HG02938 (cell line): ENCODE data around the gene DHPS.
"Not testable (repeated sequence)": the region's sequence is repeated elsewhere in the genome, so short reads cannot be mapped to it uniquely, and the experiment has no call there.

ENCODE experiments used
- ATAC-seq: cut with Tn5 transposase; IDR thresholded peaks from one replicate; pipeline ENCODE4 v1.9.1; 2021; ENCODE audit warnings: mild to moderate bottlenecking, moderate library complexity; ENCODE audit not compliant: unreplicated experiment

Gene DHPS

DNA sequence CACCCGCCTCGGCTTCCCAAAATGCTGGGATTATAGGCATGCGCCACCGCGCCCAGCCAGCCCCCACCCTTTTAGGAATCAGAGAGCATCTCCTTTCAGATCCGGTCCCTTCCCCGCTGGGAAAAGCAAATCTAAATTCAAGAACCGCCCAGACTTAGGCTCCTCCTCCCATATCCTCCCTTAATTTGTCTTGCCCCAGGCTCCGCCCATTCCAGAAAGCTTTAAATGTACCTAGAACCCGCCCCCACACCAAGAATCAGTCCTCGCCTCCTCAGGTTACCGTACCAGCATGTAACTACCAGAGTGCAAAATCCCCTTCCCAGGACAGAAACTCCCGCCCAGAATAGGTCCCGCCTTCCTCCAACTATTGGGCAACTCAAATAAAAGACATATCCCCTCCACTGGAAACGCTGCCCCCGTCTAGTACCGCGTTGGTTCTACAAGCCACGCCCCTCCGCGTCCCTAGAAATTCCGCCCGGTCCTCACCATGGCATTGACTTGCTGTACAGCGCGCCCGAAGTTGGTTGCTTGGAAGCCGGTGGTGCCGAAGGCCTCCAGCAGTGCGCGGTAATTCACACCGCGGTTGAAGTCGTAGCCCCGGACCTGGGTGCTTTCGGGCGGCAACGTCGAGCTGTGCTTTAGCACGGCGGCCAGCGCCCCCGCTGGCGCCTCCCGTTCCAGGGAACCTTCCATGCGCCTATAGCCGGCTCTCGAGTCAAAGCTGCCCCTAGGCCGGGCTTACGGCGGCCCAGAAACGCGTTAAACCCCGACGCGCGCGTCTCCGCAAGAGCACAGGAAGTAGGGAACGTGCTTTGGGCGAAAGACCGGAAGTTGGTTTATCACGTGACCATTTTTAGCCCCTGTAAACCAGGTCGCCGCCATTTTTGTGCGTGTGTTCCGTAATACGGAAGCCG, at the start of gene DHPS:
Gene DHPS (minus strand): TSS at position 807 of the 914 bp plus-strand sequence. CDS start 114 bp downstream, at position 693.
- ATAC-seq = peak; percentile 72

DNA sequence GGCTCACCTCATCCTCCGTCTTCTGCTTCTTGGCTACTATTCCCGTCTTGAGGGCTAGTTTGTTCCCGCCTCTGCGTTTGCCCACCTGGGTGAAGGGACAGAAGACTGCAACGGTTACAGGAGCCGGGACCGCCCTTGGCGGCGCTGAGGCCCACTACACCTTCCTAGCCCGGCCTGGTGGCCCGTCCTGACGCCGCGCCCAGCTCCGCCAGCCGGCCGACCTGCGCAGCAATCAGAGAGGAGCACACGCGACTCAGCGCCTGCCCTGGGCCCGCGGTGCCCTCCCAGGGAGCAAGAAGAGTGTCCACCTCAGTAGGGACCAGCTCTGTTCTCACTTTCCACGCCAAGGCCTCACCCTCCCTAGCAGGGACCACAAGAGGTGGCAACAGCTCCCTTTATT, 49.7 kb upstream of the DHPS start:
- no peak for ATAC-seq

DNA sequence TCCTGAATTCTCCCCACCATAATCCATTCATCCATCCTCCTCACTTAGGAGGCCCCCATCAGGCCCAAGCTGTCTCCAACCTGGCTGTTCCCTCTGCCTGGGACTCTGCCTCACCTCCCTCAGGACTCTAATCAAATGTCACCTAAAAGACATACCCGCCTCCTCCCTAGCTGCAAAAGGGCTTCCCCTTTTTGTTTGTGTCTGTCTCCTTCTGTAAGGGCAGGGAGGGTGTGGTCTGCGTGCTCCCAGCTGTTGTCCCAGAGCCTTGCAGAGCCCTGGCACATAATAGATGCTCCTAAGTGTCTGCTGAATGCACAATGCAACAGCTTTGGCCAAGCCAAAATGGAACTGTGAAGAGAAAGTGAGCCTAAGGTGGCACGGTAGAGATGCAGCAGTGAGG, 48.4 kb upstream of the DHPS start:
- ATAC-seq = no peak

DNA sequence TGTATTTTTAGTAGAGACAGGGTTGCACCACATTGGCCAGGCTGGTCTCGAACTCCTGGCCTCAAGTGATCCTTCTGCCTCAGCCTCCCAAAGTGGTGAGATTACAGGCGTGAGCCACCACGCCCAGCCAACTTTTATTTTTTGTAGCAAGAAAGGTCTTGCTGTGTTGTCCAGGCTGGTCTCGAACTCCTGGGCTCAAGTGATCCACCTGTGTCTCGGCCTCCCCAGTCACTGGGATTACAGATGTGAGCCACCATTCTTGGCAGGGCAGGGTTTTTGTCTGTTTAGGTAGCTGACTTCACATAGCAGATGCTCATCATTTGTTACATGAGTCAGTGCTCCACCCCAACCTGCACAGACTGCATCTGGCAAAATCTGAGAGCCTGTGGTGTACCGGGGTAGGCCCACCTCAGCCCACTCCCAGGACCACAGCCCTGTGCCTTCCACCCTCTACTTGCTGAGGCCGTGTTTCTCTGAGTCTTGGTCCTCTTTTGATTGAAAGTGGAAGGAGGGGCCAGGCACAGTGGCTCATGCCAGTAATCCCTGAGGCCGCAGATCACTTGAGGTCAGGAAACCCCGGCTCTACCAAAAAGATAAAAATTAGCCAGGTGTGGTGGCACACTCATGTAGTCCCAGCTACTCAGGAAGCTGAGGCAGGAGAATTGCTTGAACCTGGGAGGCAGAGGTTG, 46.2 kb upstream of the DHPS start:
- no peak for ATAC-seq

DNA sequence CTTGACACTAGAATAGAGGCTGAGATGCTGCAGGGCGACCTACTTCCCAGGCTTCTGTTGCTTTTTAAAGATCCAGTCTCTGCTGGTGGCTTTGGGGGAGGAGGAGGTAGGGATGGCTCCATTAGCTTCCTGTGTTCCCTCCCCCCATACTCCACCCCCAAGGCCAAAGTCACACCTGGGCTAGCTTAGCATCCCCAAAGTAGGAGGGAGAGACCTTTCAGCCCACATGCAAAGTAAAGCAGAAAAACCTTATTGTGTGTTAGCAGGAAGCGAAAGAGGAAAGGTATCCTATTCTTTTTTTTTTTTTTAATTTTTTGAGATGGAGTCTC, 45.3 kb upstream of the DHPS start:
- ATAC-seq = no peak

DNA sequence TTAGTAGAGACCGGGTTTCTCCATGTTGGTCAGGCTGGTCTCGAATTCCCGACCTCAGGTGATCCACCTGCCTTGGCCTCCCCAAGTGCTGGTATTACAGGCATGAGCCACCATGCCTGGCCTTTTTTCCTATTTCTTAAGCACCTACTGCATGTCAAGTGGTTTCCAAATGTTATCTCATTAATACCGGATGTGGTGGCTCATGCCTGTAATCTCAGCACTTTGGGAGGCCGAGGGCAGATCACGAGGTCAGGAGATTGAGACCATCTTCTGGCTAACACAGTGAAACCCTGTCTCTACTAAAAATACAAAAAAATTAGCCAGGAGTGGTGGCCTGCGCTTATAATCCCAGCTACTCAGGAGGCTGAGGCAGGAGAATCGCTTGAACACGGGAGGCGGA, 43.9 kb upstream of the DHPS start:
- not testable (repeated sequence) for ATAC-seq

DNA sequence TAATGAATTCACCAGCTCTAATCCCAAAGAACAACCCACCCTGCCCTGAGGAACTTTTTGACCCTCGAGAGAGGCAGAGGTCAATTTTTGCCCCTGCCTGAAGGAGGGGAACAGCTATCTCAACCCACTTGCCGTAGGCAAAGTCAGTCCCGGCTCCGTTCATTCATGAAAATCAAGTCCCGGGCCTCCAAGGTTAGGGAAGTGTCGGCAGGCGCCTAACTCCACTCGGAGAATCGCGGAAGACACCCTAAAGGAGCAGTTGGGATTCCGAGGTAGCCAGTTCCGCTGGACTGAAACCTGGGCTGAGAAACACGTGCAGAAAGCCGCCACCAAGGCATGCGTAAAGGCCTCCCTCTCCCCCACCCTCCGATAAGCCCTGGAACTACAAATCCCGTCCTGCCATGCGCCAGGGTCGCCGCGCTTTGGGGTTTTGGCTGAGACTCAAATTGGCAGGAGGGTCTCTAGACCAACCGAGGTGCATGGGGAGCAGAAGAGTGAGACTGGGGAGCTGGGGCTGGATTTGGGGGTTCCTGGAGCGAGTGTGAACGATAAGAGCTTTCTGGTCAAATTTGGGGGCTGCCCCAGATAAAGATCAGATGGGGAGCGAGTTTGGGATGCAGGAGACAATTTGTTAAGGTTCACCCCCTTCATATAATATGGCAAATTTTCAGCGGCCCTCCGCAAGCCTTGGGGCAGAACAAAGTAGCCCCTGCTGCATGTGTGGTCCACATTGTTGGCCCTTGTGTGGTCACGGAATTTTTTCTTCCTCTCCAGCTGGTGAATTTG, 42.2 kb upstream of the DHPS start, which contains the start of gene TNPO2:
Gene TNPO2 (minus strand): TSS at position 292 of the 786 bp plus-strand sequence. CDS start 2,955 bp downstream, outside the sequence.
- ATAC-seq = no peak

DNA sequence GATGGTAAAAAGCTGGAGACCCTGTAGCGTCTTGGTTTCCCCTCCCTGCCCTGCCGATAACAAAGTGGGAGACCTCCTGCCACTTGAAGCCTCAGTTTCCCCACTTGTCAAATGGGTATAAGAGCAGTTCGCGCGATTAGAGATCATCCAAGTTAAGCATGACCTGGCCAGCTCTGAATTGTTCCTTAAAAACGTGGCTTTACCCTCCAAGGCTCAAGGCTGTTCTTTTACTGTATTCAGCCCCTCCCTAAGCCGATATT, 41.6 kb upstream of the DHPS start:
- ATAC-seq = no peak

DNA sequence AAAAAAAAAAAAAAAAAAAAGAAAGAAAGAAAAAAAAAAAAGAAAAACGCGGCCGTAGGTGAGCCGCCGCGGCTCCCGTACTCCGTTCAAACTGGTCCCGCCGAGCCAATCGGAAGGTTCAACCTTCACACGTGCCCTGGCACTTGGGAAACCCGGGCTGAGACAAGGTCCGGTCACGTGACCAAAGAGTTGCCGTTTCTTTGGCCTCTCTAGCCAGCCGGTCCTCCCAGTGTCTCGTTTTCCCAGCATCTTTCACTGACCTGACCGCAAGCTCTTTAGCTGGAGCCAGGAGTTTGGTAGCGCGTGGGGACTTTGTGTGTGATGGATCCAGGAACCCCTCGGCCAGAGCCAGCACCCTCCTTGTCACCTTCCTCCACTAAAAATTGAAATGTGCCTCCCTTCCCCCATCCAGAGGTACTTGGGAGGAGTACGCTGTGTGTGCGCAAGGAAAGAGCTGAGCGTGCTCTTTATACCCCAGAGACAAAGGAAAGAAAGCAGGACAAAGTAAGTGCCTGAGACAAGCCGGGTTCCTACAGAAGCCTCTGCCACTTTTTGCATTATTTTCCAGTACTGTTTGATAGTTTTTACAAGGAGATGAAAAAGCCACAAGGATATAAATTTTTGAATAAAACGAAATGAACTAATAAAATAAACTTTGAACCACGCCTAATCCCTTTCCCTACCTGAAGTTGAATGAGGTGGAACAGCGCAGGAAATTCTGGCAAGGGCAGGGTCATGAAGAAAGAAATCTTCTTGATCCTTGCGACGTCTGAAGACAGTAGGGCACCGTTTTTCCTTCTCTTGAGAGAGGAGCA, 41.1 kb upstream of the DHPS start:
- peak; percentile 76 for ATAC-seq

DNA sequence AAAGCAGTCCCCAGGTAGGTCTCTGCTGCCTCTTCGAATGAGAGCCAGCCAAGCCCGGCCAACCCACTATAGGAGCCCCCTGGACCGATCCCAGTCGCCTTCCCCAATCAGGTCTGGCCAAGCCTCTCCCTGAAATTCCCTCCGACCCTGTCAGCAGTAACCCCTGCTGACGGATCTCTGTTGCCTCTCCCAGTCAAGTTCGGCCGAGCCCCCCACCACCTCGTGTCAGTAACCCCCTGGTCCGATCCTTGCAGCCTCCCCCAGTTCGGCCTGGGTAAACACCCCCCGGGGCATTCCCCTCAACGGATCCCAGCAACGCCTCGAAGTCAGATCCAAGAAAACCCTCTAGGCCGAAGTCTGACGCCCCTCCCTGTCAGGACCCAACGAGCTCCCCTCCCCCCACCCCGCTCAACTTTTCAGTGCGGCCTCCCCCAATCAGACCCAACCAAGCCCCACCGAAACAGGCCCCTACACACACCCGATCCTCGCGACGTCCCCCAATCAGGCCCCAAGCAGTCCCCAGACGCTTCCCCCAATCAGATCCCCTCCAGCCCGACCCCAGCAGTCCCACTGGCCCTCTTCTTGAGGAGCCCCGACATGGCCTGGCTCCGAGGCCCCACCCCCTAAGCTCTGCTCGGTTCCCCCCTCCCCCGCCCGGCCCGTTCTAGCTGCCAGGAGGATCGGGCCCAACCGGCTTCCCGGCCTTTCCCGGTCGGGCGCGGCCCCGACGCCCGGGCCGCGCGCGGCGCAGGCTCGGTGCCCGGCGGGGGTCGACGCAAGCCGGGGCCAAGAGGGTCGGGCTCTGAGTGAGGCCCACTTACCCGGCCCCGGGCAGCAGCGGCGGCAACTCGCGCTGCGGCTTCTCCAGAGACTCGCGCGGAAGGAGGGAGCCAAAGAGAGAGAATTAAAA, 40.2 kb upstream of the DHPS start:
- no peak for ATAC-seq

DNA sequence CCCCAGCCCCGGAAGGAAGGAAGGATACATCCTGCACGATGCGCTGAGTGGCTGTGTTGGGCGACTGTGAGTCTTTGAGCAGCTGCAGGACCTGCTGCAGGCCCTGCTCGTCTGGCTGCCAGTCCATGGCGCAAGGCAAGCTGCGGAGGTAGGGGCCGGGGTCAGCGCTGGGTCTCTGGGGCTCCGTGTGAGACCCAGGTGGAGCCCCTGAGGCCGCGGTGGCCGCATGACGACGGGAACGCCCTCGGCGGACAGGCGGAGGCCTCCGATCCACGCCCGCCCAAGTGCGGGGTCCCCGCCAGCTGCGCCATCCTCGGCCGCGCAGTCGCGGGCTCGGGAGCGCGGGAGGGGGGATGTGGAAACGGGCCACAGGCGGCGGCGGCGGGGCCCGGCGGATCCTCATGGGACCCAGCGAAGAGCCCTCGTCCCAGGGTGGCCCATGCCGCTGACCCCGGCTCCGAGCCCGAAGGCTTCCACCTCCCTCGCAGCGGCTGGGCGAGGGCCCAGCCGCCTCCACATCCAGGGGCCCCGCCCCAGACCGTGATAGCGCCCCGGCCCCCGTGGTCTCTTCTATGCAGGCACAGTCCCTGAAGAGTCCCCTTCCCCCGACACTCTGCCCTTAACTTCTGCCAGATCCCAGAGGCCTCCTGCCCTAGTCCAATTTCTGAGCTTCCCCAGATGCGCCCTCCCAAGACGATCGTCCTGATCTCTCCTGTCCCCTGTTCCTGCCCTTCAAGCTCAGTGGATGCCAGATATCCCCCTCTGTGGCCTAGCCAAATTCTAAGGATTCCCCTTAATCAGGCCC, 39.4 kb upstream of the DHPS start:
- no peak for ATAC-seq

DNA sequence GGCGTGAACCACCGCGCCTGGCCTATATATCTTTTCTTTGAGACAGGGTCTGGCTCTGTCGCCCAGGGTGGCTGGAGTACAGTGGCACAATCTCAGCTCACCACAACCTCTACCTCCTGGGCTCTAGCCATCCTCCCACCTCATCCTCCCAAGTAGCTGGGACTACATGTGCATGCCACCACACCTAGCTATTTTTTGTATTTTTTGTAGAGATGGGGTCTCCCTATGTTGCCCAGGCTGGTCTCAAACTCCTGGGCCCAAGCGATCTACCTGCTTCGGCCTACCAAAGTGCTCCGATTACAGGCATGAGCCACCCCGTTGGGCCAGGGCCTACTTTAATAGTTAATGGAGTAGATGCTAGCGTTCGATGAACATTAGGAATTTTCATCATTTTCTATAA, 38.6 kb upstream of the DHPS start:
- ATAC-seq = no peak

DNA sequence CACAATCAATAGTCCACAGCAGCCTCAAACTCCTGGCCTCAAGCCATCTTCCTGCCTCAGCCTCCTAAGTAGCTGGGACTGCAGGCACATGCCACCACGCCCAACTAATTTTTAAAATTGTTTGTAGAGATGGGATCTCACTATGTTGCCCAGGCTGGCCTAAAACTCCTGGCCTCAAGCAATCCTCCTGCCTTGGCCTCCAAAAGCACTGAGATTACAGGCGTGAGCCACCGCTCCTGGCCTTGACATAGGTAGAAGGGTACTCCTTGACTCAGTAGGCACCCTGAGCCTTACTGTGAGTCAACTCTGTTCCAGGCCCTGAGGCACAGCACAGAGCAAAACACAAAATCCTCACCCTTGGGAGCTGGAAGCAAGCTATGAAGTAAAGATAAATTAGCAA, 34.2 kb upstream of the DHPS start:
- no peak for ATAC-seq

DNA sequence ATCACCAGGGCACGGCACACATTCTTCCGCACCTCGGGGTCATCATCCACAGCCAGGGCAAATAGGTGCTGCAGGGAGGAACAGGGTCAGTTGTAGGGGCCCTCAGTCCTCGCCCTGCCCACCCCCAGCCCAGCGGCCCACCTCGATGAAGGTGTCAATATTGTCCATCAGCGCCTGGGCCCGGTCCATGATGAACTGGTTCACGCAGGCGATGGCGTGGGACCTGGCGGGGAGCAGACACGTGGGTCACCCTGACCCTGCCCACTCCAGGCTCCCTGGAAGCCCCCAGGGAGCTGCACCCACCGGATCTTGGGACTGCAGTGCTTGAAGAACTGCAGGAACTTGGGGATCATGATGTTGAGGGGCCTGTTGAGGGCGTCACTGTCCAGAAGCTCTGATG, 33.4 kb upstream of the DHPS start:
- ATAC-seq = no peak

DNA sequence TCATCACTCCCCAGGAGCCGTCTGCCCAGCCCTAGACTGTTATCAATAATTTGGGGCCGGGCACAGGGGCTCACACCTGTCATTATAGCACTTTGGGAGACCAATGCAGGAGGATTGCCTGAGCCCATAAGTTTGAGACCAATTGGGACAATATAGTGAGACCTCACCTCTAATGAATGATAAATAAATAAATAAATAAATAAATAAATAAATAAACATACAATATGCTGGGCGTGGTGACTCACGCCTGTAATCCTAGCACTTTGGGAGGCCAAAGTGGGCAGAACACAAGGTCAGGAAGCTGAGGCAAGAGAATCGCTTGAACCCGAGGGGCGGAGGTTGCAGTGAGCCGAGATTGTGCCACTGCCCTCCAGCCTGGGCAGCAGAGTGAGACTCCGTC, 31.6 kb upstream of the DHPS start:
- not testable (repeated sequence) for ATAC-seq

DNA sequence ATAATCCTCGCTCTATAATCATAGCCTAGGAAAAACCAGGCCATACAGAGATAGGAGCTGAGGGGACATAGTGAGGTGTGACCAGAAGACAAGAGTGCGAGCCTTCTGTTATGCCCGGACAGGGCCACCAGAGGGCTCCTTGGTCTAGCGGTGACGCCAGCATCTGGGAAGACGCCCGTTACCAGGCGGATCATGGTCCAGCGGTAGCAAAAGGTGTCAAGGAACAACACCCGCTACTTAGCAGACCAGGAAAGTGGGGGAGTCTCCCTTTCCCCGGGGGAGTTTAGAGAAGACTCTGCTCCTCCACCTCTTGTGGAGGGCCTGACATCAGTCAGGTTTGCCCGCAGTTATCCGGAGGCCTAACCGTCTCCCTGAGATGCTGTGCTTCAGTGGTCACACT, 30.4 kb upstream of the DHPS start:
- not testable (repeated sequence) for ATAC-seq

DNA sequence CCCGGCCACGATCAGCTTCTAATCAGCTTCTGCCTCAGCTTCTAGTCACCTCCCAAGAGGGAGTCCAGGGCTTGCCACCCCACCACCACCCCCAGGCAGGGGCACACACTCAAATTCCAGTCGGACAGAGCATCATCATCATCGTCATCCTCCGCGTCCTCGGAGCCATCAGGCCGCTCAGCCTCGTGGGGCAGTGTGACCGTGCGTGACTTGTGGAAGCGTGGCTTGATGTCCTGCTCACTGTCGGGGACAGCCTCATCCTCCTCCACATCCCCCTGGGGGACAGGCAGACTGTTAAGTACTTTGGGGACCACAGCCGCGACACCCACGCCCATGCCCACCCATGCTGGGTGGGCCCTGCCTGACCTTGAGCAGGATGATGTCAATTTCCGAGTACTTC, 29.5 kb upstream of the DHPS start:
- no peak for ATAC-seq

DNA sequence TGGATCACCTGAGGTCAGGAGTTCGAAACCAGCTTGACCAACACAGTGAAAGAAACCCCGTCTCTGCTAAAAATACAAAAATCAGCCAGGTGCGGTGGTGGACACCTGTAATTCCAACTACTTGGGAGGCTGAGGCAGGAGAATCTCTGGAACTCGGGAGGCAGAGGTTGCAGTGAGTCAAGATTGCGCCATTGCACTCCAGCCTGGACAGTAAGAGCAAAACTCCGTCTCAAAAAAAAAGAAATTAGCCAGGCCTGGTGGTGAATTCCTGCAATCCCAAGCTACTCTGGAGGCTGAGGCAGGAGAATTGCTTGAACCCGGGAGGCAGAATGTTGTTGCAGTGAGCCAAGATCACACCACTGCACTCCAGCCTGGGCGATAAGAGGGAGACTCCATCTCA, 27.0 kb upstream of the DHPS start:
- ATAC-seq = no peak

DNA sequence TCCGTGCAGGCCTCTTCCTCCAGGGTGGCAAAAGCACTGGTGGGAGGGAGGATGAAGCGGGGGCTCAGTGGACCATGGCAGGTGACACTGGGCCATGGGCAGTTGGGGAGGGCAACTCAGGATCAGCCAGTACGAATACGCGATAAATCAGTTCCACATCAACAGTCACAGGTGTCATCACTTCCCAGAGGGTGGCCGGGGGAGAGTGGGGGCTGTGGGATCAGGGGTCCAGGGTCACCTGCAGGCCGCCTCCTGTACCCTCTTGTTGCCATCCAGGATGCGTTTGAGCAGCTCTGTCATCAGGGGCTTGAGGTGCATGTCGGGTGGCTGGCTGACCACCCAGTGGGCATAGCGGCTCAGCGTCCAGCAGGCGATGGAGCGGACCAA, 24.6 kb upstream of the DHPS start:
- no peak for ATAC-seq
